HepG2 (cell line): ENCODE data around the gene GLIS2. TPM values are rescaled to one million over a fixed set of nuclear protein-coding genes. Genes with fewer than 3 reads are reported as not detected.

ENCODE experiments used
- ATAC-seq: fragments of 200-7000 bp; cut with Tn5 transposase; 3 replicates; pipeline ENCODE4 v1.9.1; 2020; ENCODE audit warnings: mild to moderate bottlenecking, moderate library complexity
- BruUV-seq: library from RNA; stranded (reverse); fragments of 400-500 nt; replicated peaks from 2 replicates; lab custom pipeline; 2021; lab: Mats Ljungman, UMichigan
- CTCF ChIA-PET: fragments of 300-600 bp; formaldehyde crosslinking; extraction: SDS; loops from one replicate; lab custom pipeline; 2021; ENCODE audit warnings: low total read pairs, inconsistent platforms, low intra/inter-chr PET ratio; lab: Yijun Ruan, JAX
- POLR2A ChIA-PET: fragments of 350-600 bp; sonication (Branson Sonifier 250); formaldehyde crosslinking; loops from one replicate; lab custom pipeline; 2020; ENCODE audit warnings: antibody characterized with exemption, inconsistent platforms; lab: Yijun Ruan, JAX
- DNase-seq: peaks from one replicate; pipeline ENCODE4 v3.0.0-alpha.2; 2015; ENCODE audit warnings: low spot score
- FAIRE-seq: peaks from 3 replicates; lab custom pipeline; 2011; peaks lifted over from hg19 to GRCh38; lab: Jason Lieb, UNC
- H2AFZ ChIP-seq: one replicate; pipeline ENCODE4 v1.6.1; 2011; ENCODE audit warnings: low read length, inconsistent platforms
- H3K27ac ChIP-seq: fragments of 300-600 bp; 3 replicates; pipeline ENCODE4 v1.8.0; 2011; ENCODE audit warnings: mixed run types, mild to moderate bottlenecking, mixed read lengths, low read length, inconsistent platforms; ENCODE audit not compliant: insufficient read depth; ENCODE audit errors: extremely low read length
- H3K27me3 ChIP-seq, 2 experiments: fragments of 200-600 bp in 1 of 2; 2 replicates in 1 of 2; 3 replicates in 1 of 2; pipeline versions ENCODE4 v1.6.0 to v1.8.0; 2011; ENCODE audit warnings: low read length in 2 of 2, mild to moderate bottlenecking in 2 of 2, moderate library complexity in 2 of 2, inconsistent platforms in 1 of 2; ENCODE audit not compliant: insufficient read depth in 2 of 2, control insufficient read depth in 1 of 2
- H3K36me3 ChIP-seq, 2 experiments: fragments of 200-600 bp in 1 of 2; replicated peaks in 1 of 2; 2 replicates in 1 of 2; 3 replicates in 1 of 2; pipeline versions ENCODE4 v1.5.1 to v1.8.0; 2011; ENCODE audit warnings: low read length in 2 of 2, inconsistent platforms in 1 of 2; ENCODE audit not compliant: insufficient read depth in 2 of 2, control insufficient read depth in 1 of 2
- H3K4me1 ChIP-seq: 2 replicates; pipeline ENCODE4 v1.5.1; 2012; ENCODE audit warnings: low read length, inconsistent platforms; ENCODE audit not compliant: insufficient read depth
- H3K4me2 ChIP-seq: 2 replicates; pipeline ENCODE4 v1.6.0; 2011; ENCODE audit warnings: low read depth, low read length, inconsistent platforms
- H3K4me3 ChIP-seq, 3 experiments: fragments of 200-600 bp in 1 of 3; sonication (generic), shearing (Covaris generic) in 1 of 3; replicated peaks in 1 of 3; 2 replicates each; pipeline ENCODE4 v1.5.1; 2011 to 2016; ENCODE audit warnings: low read length in 3 of 3, inconsistent platforms in 2 of 3, low read depth in 2 of 3, mild to moderate bottlenecking in 2 of 3, control low read depth in 1 of 3, mixed read lengths in 1 of 3; ENCODE audit not compliant: insufficient read depth in 1 of 3
- H3K79me2 ChIP-seq: one replicate; pipeline ENCODE4 v1.6.1; 2011; ENCODE audit warnings: low read length, inconsistent platforms; ENCODE audit not compliant: insufficient read depth
- H3K9ac ChIP-seq: 2 replicates; pipeline ENCODE4 v1.6.0; 2011; ENCODE audit warnings: mild to moderate bottlenecking, low read depth, low read length, inconsistent platforms; ENCODE audit not compliant: insufficient read depth
- H3K9me3 ChIP-seq: 2 replicates; pipeline ENCODE4 v1.5.1; 2012; ENCODE audit warnings: mild to moderate bottlenecking, low read length
- H4K20me1 ChIP-seq: 2 replicates; pipeline ENCODE4 v1.6.0; 2011; ENCODE audit warnings: inconsistent platforms, mild to moderate bottlenecking, low read length, moderate library complexity; ENCODE audit not compliant: insufficient read depth
- EEA1 ChIP-seq: sonication (generic); formaldehyde crosslinking; IDR thresholded peaks from 2 replicates; pipeline ENCODE4 v1.5.1; 2020; ENCODE audit warnings: mild to moderate bottlenecking, missing genetic modification reagents, borderline replicate concordance
- FUBP1 ChIP-seq: sonication (generic); formaldehyde crosslinking; IDR thresholded peaks from 2 replicates; pipeline ENCODE4 v1.5.1; 2020; ENCODE audit warnings: missing genetic modification reagents, mild to moderate bottlenecking, borderline replicate concordance
- HHEX ChIP-seq: IDR thresholded peaks from 2 replicates; pipeline ENCODE4 v1.6.1; 2016; ENCODE audit warnings: control low read depth
- IRF1 ChIP-seq: sonication (generic); formaldehyde crosslinking; IDR thresholded peaks from 2 replicates; pipeline ENCODE4 v1.4.0; 2020; ENCODE audit warnings: low read depth, mild to moderate bottlenecking, missing genetic modification reagents
- MLX ChIP-seq: IDR thresholded peaks from 2 replicates; pipeline ENCODE4 v1.6.1; 2016
- PAF1 ChIP-seq: IDR thresholded peaks from 2 replicates; pipeline ENCODE4 v1.6.1; 2016; ENCODE audit warnings: missing genetic modification reagents, missing compliant biosample characterization
- SP1 ChIP-seq, 2 experiments: fragments of 450-650 bp in 1 of 2; sonication (generic) in 1 of 2; formaldehyde crosslinking in 1 of 2; IDR thresholded peaks; 2 replicates each; pipeline versions ENCODE4 v1.4.0 to v1.6.1; 2016 to 2020; ENCODE audit warnings: missing genetic modification reagents in 1 of 2
- STAG1 ChIP-seq: sonication (generic); formaldehyde crosslinking; IDR thresholded peaks from 2 replicates; pipeline ENCODE4 v1.4.0; 2020; ENCODE audit warnings: missing genetic modification reagents
- ZKSCAN5 ChIP-seq: sonication (generic); formaldehyde crosslinking; IDR thresholded peaks from 2 replicates; pipeline ENCODE4 v1.5.1; 2020; ENCODE audit warnings: mild to moderate bottlenecking, missing genetic modification reagents
- ZNF329 ChIP-seq: sonication (generic); formaldehyde crosslinking; IDR thresholded peaks from 2 replicates; pipeline ENCODE4 v1.9.0; 2021; ENCODE audit warnings: low read depth, mild to moderate bottlenecking, missing genetic modification reagents
- ZNF362 ChIP-seq: sonication (generic); formaldehyde crosslinking; IDR thresholded peaks from 2 replicates; pipeline ENCODE4 v1.4.0; 2020; ENCODE audit warnings: missing genetic modification reagents, mild to moderate bottlenecking, borderline replicate concordance
- ZNF547 ChIP-seq: sonication (generic); formaldehyde crosslinking; IDR thresholded peaks from 2 replicates; pipeline ENCODE4 v1.5.1; 2020; ENCODE audit warnings: mild to moderate bottlenecking, missing genetic modification reagents
- ZNF558 ChIP-seq: sonication (generic); formaldehyde crosslinking; IDR thresholded peaks from 2 replicates; pipeline ENCODE4 v1.9.0; 2022; ENCODE audit warnings: mild to moderate bottlenecking, missing genetic modification reagents, borderline replicate concordance
- WGBS: methylation state at CpG from one replicate; pipeline ENCODE4 v1.1.6; 2017; ENCODE audit warnings: low lambda C conversion rate; 5-methylcytosine and 5-hydroxymethylcytosine counted together
- in situ Hi-C: cut with HindIII; loops from 2 replicates; pipeline ENCODE4 v1.10.0; 2017; ENCODE audit warnings: low pct_unique_long_range_greater_than_20kb; ENCODE audit not compliant: extremely low pct_ligation_motif_present
- intact Hi-C: fragments of 100-400 bp; cut with micrococcal nuclease; formaldehyde crosslinking; loops from one replicate; pipeline ENCODE4 v1.10.0; 2022; ENCODE audit not compliant: unreplicated experiment
- polyA plus RNA-seq, 8 experiments: library from polyadenylated mRNA; depleted of rRNA in 3 of 8; stranded (reverse) in 7 of 8; unstranded in 1 of 8; fragments of >200 nt; fragmentation: Illumina TruSeq in 4 of 8; extraction: Trizol in 4 of 8; gene quantifications; 2 replicates each; pipeline versions ENCODE4 v1.2.1 to v1.2.3, GENCODE V29; 2011 to 2016; ENCODE audit warnings: low read depth in 4 of 8, missing spikeins in 1 of 8, mixed read lengths in 1 of 8; ENCODE audit not compliant: insufficient read depth in 1 of 8
- total RNA-seq, 5 experiments: library from RNA; depleted of rRNA; stranded (reverse); fragments of >200 nt; fragmentation: Illumina TruSeq; extraction: Trizol; gene quantifications; 2 replicates each; pipeline ENCODE4 v1.2.3, GENCODE V29; 2016; ENCODE audit warnings: low read depth in 1 of 5
- TF ChIP-seq, protein P1 (sequence below): sonication (generic); formaldehyde crosslinking; IDR thresholded peaks from 2 replicates; pipeline ENCODE4 v1.5.0; 2020; ENCODE audit warnings: mild to moderate bottlenecking, missing genetic modification reagents
- TF ChIP-seq, protein P2 (sequence below): sonication (generic); formaldehyde crosslinking; IDR thresholded peaks from 2 replicates; pipeline ENCODE4 v1.5.0; 2020; ENCODE audit warnings: mild to moderate bottlenecking, missing genetic modification reagents, moderate library complexity
- TF ChIP-seq, protein P3 (sequence below): sonication (generic); formaldehyde crosslinking; IDR thresholded peaks from 2 replicates; pipeline ENCODE4 v1.8.1; 2023; ENCODE audit warnings: mild to moderate bottlenecking, missing genetic modification reagents, borderline replicate concordance

GLIS2 gene
- total and polyA plus RNA-seq, 2 of the 13 experiments (the other 11 are each of a cell fraction or from before 2014, with no cell fraction given), result 0.28 to 0.29 TPM

DNA sequence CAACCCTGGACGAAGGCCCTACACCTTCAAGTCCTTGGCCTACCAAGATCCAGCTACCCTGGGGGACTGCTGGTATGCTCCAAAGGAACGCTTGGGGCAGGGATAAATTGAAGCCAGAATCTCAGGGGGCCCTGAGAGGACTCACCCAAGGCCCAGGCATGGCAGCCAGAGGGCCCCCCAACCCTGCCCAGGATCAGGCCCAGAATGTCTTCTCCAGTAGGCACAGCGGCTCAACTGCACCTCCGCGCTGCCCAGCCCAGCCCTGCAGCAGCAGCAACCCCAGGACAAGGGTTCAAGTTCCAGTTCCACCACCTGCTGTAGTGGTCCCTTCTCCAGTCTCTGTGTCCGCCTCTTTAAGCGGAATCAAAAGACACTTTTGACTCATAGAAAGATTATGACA is 45.3 kb upstream of the GLIS2 start:
- Histone ChIP-seq H3K79me2 (peaks cover 48% of the 10 kb centered on the region), H3K27me3 (no peaks in the 10 kb centered on the region; a peak in 1 of 5 replicates), H2AFZ (no peak overlapping the region), H4K20me1 (no peaks in the 10 kb centered on the region), H3K36me3 (no peaks in the 10 kb centered on the region), H3K27ac (peak overlapping the region; percentile 90), H3K9me3 (no peaks in the 10 kb centered on the region), H3K4me3 (peak overlapping the region in 2 of 3 experiments; percentile 36 to 76; a peak in 4 of 6 replicates), H3K9ac (peak overlapping the region; percentile 85), H3K4me2 (peak overlapping the region; percentile 87), H3K4me1 (peaks cover 43% of the 10 kb centered on the region)
- WGBS, result 96% methylated on average over 5 of the region's 7 CpGs
- BruUV-seq, result no TSS peak
- ATAC-seq (no peak), DNase-seq (no peak), FAIRE-seq (no peak)
- intact Hi-C loops, result loop anchor here (5.0 kb wide), 1 partner anchor 37 kb away; no protein-coding TSS in a partner anchor
- CTCF ChIA-PET, result no interaction called here
- POLR2A ChIA-PET, result interaction anchor here (1.3 to 5.4 kb wide), 3 partner anchors 16 to 345 kb away, joined by 5 to 50 read pairs (median 11); no protein-coding TSS in a partner anchor
- in situ Hi-C loops, result loop anchor here (10.0 kb wide), 1 partner anchor 54 kb away; no protein-coding TSS in a partner anchor
- TF ChIP-seq FUBP1 (CRISPR knock-in tag), result no peak
- TF ChIP-seq ZNF329 (CRISPR knock-in tag), result no peak
- TF ChIP-seq ZKSCAN5 (CRISPR knock-in tag), result 0 out of 2 replicates have a peak, but pooled peaks have one; percentile 10
- no peak for TF ChIP-seq ZNF547 (CRISPR knock-in tag)
- TF ChIP-seq, protein P1, sequence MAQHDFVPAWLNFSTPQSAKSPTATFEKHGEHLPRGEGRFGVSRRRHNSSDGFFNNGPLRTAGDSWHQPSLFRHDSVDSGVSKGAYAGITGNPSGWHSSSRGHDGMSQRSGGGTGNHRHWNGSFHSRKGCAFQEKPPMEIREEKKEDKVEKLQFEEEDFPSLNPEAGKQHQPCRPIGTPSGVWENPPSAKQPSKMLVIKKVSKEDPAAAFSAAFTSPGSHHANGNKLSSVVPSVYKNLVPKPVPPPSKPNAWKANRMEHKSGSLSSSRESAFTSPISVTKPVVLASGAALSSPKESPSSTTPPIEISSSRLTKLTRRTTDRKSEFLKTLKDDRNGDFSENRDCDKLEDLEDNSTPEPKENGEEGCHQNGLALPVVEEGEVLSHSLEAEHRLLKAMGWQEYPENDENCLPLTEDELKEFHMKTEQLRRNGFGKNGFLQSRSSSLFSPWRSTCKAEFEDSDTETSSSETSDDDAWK, result no peak
- TF ChIP-seq PAF1 (CRISPR knock-in tag), result no peak
- no peak for TF ChIP-seq HHEX (CRISPR knock-in tag)
- peak; percentile 12; the same call in 1 of the 2 replicates for TF ChIP-seq STAG1 (CRISPR knock-in tag)
- TF ChIP-seq, protein P2, sequence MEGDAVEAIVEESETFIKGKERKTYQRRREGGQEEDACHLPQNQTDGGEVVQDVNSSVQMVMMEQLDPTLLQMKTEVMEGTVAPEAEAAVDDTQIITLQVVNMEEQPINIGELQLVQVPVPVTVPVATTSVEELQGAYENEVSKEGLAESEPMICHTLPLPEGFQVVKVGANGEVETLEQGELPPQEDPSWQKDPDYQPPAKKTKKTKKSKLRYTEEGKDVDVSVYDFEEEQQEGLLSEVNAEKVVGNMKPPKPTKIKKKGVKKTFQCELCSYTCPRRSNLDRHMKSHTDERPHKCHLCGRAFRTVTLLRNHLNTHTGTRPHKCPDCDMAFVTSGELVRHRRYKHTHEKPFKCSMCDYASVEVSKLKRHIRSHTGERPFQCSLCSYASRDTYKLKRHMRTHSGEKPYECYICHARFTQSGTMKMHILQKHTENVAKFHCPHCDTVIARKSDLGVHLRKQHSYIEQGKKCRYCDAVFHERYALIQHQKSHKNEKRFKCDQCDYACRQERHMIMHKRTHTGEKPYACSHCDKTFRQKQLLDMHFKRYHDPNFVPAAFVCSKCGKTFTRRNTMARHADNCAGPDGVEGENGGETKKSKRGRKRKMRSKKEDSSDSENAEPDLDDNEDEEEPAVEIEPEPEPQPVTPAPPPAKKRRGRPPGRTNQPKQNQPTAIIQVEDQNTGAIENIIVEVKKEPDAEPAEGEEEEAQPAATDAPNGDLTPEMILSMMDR (CRISPR knock-in tag), result peak; percentile 21; the same call in 1 of the 2 replicates
- TF ChIP-seq ZNF558, result no peak
- TF ChIP-seq MLX, result no peak
- no peak for TF ChIP-seq SP1 (IDR thresholded peaks at IDR 0.05)
- TF ChIP-seq SP1 (CRISPR knock-in tag; IDR thresholded peaks at IDR 0.05), result no peak
- TF ChIP-seq, protein P3, sequence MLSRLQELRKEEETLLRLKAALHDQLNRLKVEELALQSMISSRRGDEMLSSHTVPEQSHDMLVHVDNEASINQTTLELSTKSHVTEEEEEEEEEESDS, result no peak
- no peak for TF ChIP-seq IRF1 (CRISPR knock-in tag)
- TF ChIP-seq ZNF362 (CRISPR knock-in tag), result no peak
- no peak for TF ChIP-seq EEA1 (CRISPR knock-in tag)
